ENCODE data around the gene ARHGEF16.

ARHGEF16 gene

GRCh38 chr1:3497521-3497920 lies 43.1 kb downstream of the ARHGEF16 start:
- in situ Hi-C loops (cut with HindIII; ENCODE audit: low sequenced_read_pairs) = no loop called here

- in situ Hi-C loops (cut with HindIII; ENCODE audit: low sequenced_read_pairs) = no loop called here
Observed at GRCh38 chr1:3498246-3498930, 43.9 kb downstream of the ARHGEF16 start.

- in situ Hi-C loops (cut with HindIII; ENCODE audit: low sequenced_read_pairs) = no loop called here
Observed at GRCh38 chr1:3498986-3499385, 44.5 kb downstream of the ARHGEF16 start.

GRCh38 chr1:3499611-3500010 lies 45.1 kb downstream of the ARHGEF16 start:
- in situ Hi-C loops (cut with HindIII; ENCODE audit: low sequenced_read_pairs) = no loop called here

GRCh38 chr1:3500265-3500835 lies 45.9 kb downstream of the ARHGEF16 start:
- in situ Hi-C loops (cut with HindIII; ENCODE audit: low sequenced_read_pairs) = no loop called here

GRCh38 chr1:3501437-3501836 lies 47.0 kb downstream of the ARHGEF16 start:
- in situ Hi-C loops (cut with HindIII; ENCODE audit: low sequenced_read_pairs) = no loop called here

DNA sequence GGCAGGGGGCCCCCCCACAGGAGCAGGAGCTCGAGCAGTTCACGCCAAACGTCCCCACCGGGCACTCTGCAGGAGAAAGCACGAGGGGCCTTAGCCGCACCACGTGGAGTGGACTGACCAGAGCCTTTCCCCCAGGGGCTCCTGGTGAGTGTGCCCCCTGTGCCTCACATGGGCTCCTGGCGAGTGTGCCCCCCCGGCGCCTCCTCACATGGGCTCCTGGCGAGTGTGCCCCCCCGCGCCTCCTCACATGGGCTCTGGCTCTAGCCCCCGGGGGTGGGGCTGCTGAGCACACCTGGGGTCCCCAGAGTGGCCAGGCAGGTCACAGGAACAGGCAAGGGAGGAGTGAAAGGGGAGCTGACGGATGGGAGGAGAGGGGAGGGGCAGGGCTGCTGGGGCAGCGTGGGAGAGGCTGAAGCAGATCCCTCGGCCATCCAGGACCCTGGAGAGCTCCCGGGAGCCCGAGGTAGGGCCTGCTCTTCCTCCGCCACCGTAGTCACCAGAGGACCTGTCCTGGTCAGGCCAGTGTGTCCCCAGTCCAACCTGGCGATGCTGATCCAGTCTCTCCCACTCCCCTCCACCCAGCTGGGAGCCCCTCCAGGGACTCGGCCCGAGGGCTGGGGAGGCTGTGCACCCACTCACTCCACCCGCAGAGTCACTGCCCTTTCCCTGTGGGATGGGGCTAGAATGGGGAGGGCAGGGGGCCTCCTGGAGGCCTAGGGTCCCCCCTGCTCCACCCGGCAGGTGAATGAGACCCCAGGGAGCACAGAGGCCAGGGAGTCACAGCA lies 47.6 kb downstream of the ARHGEF16 start:
- in situ Hi-C loops (cut with HindIII; ENCODE audit: low sequenced_read_pairs) = no loop called here

GRCh38 chr1:3502641-3503524 lies 48.4 kb downstream of the ARHGEF16 start:
- in situ Hi-C loops (cut with HindIII; ENCODE audit: low sequenced_read_pairs) = no loop called here

GRCh38 chr1:3503525-3503886 lies 49.0 kb downstream of the ARHGEF16 start:
- in situ Hi-C loops (cut with HindIII; ENCODE audit: low sequenced_read_pairs) = no loop called here

GRCh38 chr1:3504151-3504821 lies 49.8 kb downstream of the ARHGEF16 start:
- in situ Hi-C loops (cut with HindIII; ENCODE audit: low sequenced_read_pairs) = no loop called here

DNA sequence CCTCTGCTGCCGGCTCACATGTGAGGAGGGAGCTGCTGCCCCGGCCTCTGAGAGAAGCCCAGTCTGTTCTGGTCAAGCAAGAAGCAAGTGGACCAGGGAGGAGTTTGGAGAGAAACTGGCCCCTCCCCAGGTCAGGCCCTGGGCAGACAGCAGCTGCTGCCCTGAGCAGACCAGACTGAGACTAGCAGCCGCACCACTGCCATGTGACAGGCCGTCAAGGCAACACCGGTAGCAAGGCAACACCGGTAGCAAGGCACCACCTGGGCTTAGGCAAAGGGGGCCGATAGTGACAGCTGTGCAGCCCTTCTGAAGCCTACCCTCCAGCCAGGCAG lies 50.3 kb downstream of the ARHGEF16 start:
- in situ Hi-C loops (cut with HindIII; ENCODE audit: low sequenced_read_pairs) = no loop called here

GRCh38 chr1:3505161-3505560 lies 50.7 kb downstream of the ARHGEF16 start:
- in situ Hi-C loops (cut with HindIII; ENCODE audit: low sequenced_read_pairs) = no loop called here

DNA sequence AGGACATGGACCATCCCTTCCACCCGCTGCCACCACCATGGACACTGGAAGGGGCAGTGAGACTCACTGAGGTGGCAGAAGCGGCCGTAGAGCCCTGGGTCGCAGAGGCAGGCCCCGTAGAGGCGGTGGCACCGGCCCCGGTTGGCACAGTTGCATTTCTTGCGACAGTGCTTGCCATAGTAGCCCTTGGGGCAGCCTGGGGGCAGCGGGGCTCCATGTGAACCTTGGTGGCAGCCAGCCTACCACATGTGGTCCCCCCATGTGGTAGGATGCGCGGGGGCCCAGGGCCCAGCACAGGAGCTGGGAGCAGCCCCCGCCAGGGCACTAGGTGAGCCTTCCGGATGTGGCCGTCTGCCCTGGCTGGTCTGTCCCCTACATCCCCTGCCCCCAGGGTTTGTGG lies 51.6 kb downstream of the ARHGEF16 start:
- in situ Hi-C loops (cut with HindIII; ENCODE audit: low sequenced_read_pairs) = no loop called here

GRCh38 chr1:3506943-3507342 lies 52.5 kb downstream of the ARHGEF16 start:
- in situ Hi-C loops (cut with HindIII; ENCODE audit: low sequenced_read_pairs) = no loop called here

GRCh38 chr1:3507636-3508275 lies 53.3 kb downstream of the ARHGEF16 start:
- in situ Hi-C loops (cut with HindIII; ENCODE audit: low sequenced_read_pairs) = no loop called here

DNA sequence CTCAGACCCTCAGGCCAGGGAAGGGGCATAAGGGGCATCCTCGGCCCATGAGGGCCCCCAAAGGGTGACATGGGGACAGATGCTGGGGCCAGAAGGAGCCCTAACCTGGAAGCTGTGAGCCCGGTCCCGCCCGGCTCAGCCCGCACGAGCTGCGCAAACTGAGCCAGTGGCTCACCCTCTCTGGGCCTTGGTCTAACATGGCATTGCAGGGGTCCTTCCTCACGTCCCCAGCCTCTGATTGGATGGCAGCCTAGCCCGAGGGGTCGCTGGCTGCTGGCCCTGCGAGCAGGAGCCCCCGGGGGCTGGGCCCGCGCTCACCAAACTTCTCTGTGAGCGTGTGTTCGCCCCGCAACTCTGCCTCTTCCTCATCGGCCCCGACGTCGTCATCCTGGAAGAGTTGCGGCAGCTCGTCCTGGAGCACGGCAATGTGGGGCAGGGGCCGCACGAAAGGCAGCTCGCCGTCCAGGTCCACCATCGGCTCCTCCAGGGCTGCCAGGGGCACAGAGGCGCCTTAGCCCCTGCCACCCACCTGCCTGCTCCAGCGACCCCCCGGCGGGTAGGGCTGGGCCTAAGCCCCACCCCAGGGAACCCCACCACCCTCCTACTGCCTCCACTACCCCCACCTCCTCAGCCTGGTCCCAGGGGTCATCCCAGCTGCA lies 54.4 kb downstream of the ARHGEF16 start:
- in situ Hi-C loops (cut with HindIII; ENCODE audit: low sequenced_read_pairs) = no loop called here

DNA sequence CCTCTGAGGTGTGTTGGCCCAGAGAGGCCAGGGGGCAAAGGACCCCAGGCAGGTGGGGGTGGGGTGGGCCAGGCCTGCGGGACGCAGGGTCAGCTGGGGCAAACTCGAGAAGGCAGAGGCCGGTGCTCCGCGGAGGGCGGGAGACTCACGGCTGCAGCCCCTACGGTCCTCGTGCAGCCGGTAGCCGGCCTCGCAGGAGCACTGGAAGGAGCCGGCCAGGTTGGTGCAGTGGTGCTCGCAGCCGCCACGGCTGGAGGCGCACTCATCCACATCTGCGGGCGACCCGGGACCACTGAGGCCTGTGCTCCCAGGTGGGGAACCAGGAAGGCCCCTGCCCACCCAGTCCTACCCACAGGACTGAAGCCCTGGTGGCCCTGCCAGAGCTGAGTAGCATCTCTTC lies 55.3 kb downstream of the ARHGEF16 start:
- in situ Hi-C loops (cut with HindIII; ENCODE audit: low sequenced_read_pairs) = no loop called here

DNA sequence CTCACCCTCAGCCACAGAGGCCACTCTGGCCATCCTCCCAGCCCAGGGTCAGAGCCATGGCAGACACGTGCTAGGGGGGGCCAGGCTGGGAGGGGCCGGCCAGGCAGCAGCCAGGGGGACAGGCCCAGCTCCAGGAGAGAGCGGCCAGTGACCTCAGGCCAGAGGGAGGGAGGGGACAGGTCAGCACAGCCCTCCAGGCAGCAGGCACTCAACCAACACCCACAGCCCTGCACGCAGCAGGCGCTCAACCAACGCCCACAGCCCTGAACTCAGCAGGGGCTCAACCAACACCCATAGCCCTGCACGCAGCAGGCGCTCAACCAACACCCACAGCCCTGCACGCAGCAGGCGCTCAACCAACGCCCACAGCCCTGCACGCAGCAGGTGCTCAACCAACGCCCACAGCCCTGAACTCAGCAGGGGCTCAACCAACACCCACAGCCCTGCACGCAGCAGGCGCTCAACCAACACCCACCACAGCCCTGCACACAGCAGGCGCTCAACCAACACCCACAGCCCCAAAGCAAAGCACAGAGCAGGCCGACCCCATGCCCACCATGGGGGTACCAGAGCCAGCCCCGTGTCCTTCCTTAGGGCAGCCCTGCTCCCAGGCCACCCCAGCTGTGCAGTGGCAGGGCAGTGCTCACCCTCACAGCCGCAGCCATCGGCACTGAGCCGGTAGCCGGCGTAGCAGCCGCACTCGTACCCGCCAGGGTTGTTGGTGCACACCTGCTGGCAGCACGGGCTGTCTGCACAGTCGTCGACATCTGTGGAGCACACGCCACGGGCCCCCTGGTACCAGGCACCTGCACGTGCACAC lies 55.9 kb downstream of the ARHGEF16 start:
- in situ Hi-C loops (cut with HindIII; ENCODE audit: low sequenced_read_pairs) = no loop called here

DNA sequence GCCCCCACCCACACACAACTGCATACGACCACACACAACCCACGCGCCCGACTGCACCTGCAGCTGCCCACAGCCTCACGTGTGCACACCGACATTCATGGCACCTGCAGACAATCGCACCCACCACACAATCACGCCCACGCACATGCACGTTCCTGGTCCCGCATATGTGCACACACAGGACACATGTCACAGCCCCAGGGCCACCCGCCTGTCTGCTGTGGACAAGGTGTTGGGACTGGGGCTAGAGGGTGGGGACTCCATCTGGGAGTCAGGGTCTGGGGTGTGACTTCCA lies 56.4 kb downstream of the ARHGEF16 start:
- in situ Hi-C loops (cut with HindIII; ENCODE audit: low sequenced_read_pairs) = no loop called here

Data from DLD1 (cell line).